GM21360 (cell line): Measurements from ENCODE around the gene DPH2.

Source experiments
- ATAC-seq: cut with Tn5 transposase; IDR thresholded peaks from one replicate; pipeline ENCODE4 v1.9.1; 2021; ENCODE audit warnings: mild to moderate bottlenecking, moderate library complexity; ENCODE audit not compliant: unreplicated experiment

DPH2 gene

GRCh38 chr1:43969746-43970466 lies at the start of gene DPH2:
Gene DPH2 (plus strand): TSS chr1:43970010. CDS start chr1:43970176, 166 bp downstream.
- peak; percentile 82 for ATAC-seq

GRCh38 chr1:43921022-43921421 lies 48.8 kb upstream of the DPH2 start:
- ATAC-seq: no peak

GRCh38 chr1:43924516-43924915 lies 45.3 kb upstream of the DPH2 start:
- ATAC-seq: no peak

- ATAC-seq: no peak
Observed at GRCh38 chr1:43925846-43926245, 44.0 kb upstream of the DPH2 start.

- no peak for ATAC-seq
Observed at GRCh38 chr1:43930168-43930948, 39.5 kb upstream of the DPH2 start.

GRCh38 chr1:43930949-43931275 lies 38.9 kb upstream of the DPH2 start:
- no peak for ATAC-seq

GRCh38 chr1:43931711-43932660 lies 37.8 kb upstream of the DPH2 start:
- ATAC-seq: no peak

GRCh38 chr1:43932786-43933385 lies 36.9 kb upstream of the DPH2 start:
- no peak for ATAC-seq

- no peak for ATAC-seq
Observed at GRCh38 chr1:43933386-43934100, 36.3 kb upstream of the DPH2 start, which contains the start of gene ARTN. Gene ARTN (plus strand): TSS chr1:43933801. CDS start chr1:43935657, 1,856 bp downstream.

GRCh38 chr1:43934101-43934985 lies 35.5 kb upstream of the DPH2 start:
- no peak for ATAC-seq

GRCh38 chr1:43934986-43935324 lies 34.9 kb upstream of the DPH2 start:
- no peak for ATAC-seq

- ATAC-seq: no peak
Observed at GRCh38 chr1:43935711-43936427, 33.9 kb upstream of the DPH2 start.

- ATAC-seq: no peak
Observed at GRCh38 chr1:43936431-43937151, 33.2 kb upstream of the DPH2 start.

GRCh38 chr1:43937179-43937865 lies 32.5 kb upstream of the DPH2 start:
- no peak for ATAC-seq

GRCh38 chr1:43938383-43938782 lies 31.4 kb upstream of the DPH2 start:
- ATAC-seq: no peak

GRCh38 chr1:43938892-43939587 lies 30.8 kb upstream of the DPH2 start:
- ATAC-seq: no peak

- ATAC-seq: no peak
Observed at GRCh38 chr1:43942411-43942810, 27.4 kb upstream of the DPH2 start.
